ENCODE data around the gene COPA. TPM values are rescaled to one million over a fixed set of nuclear protein-coding genes. Genes with fewer than 3 reads are reported as not detected.
A peak's percentile ranks its signal among the peaks of the same experiment; 100 is the strongest.

Gene COPA
- total RNA-seq, 2 donors from 2014 or later: 108 to 147 TPM

- no peak for ATAC-seq
- DNase-seq: no peak
- intact Hi-C loops (cut with DNase I): loop anchor here in 1 of 2 donors (5.0 to 10.0 kb wide), 2 partner anchors 64 to 244 kb away; partner anchors contain the start of genes IGSF8 and VANGL2
Observed at GRCh38 chr1:160340866-160341265, 2.2 kb downstream of the COPA start.

- ATAC-seq: no peak
- intact Hi-C loops (cut with DNase I): loop anchor here in 1 of 2 donors (5.0 to 10.0 kb wide), 2 partner anchors 65 to 243 kb away; partner anchors contain the start of genes IGSF8 and VANGL2
- DNase-seq: no peak
Observed at GRCh38 chr1:160340146-160340545, 2.9 kb downstream of the COPA start.

- no peak for DNase-seq
- ATAC-seq: no peak
- intact Hi-C loops (cut with DNase I): no loop called here
Observed at GRCh38 chr1:160338580-160338979, 4.5 kb downstream of the COPA start.

- intact Hi-C loops (cut with DNase I): no loop called here
- ATAC-seq: no peak
- DNase-seq: no peak
Observed at GRCh38 chr1:160332516-160332915, 10.5 kb downstream of the COPA start.

- intact Hi-C loops (cut with DNase I): no loop called here
- no peak for ATAC-seq
Observed at GRCh38 chr1:160330119-160330518, 12.9 kb downstream of the COPA start.

GRCh38 chr1:160328184-160328583 is 14.9 kb downstream of the COPA start:
- DNase-seq: no peak
- no peak for ATAC-seq
- intact Hi-C loops (cut with DNase I): loop anchor here in 1 of 2 donors (5.0 kb wide), 1 partner anchor 36 kb away; no protein-coding TSS in a partner anchor

More at GRCh38 chr1:160330119-160330518, 12.9 kb downstream of the COPA start:
- DNase-seq: no peak

- no peak for ATAC-seq
- intact Hi-C loops (cut with DNase I): loop anchor here in 1 of 2 donors (5.0 kb wide), 1 partner anchor 34 kb away; no protein-coding TSS in a partner anchor
- no peak for DNase-seq
Observed at GRCh38 chr1:160326418-160326817, 16.6 kb downstream of the COPA start.

GRCh38 chr1:160325252-160325651 is 17.8 kb downstream of the COPA start:
- no peak for DNase-seq
- intact Hi-C loops (cut with DNase I): loop anchor here in 1 of 2 donors (5.0 kb wide), 1 partner anchor 33 kb away; no protein-coding TSS in a partner anchor
- no peak for ATAC-seq

GRCh38 chr1:160322831-160323230 is 20.2 kb downstream of the COPA start:
- no peak for DNase-seq
- intact Hi-C loops (cut with DNase I): no loop called here
- ATAC-seq: no peak

GRCh38 chr1:160315359-160315758 is 27.7 kb downstream of the COPA start:
- ATAC-seq: no peak
- intact Hi-C loops (cut with DNase I): no loop called here
- DNase-seq: no peak

- intact Hi-C loops (cut with DNase I): no loop called here
- ATAC-seq (no peak), DNase-seq (no peak)
Observed at GRCh38 chr1:160309571-160309970, 33.5 kb downstream of the COPA start.

GRCh38 chr1:160309185-160309557 is 33.9 kb downstream of the COPA start:
- DNase-seq (no peak), ATAC-seq (no peak)
- intact Hi-C loops (cut with DNase I): no loop called here

- DNase-seq: no peak
- intact Hi-C loops (cut with DNase I): no loop called here
- peak in 1 of 2 donors; percentile 22 for ATAC-seq
Observed at GRCh38 chr1:160308451-160309184, 34.4 kb downstream of the COPA start.

- no peak for DNase-seq
- peak in 1 of 2 donors; percentile 24 for ATAC-seq
- intact Hi-C loops (cut with DNase I): no loop called here
Observed at GRCh38 chr1:160307118-160307791, 35.8 kb downstream of the COPA start.

GRCh38 chr1:160300173-160300572 is 42.9 kb downstream of the COPA start:
- DNase-seq: no peak
- intact Hi-C loops (cut with DNase I): no loop called here
- no peak for ATAC-seq

GRCh38 chr1:160296036-160296435 is 47.0 kb downstream of the COPA start:
- ATAC-seq: no peak
- intact Hi-C loops (cut with DNase I): no loop called here
- DNase-seq: no peak

GRCh38 chr1:160293020-160293968 is 49.8 kb downstream of the COPA start:
- intact Hi-C loops (cut with DNase I): loop anchor here in 1 of 2 donors (5.0 kb wide), 2 partner anchors 34 to 206 kb away; no protein-coding TSS in a partner anchor
- DNase-seq (no peak), ATAC-seq (peak in 1 of 2 donors; percentile 27)

- peak; percentile 53 for DNase-seq
- intact Hi-C loops (cut with DNase I): loop anchor here in 1 of 2 donors (2.0 to 5.0 kb wide), 3 partner anchors 36 to 204 kb away; no protein-coding TSS in a partner anchor
- peak; percentile 84 to 86 for ATAC-seq
Observed at GRCh38 chr1:160291248-160292220, 51.5 kb downstream of the COPA start.
